A549 treated with RU486 at 1 μM for 4 hours (cell line): Measurements from ENCODE around the gene TUBD1. TPM values are rescaled to one million over a fixed set of nuclear protein-coding genes. Genes with fewer than 3 reads are reported as not detected.

Source experiments
- total RNA-seq: library from RNA; stranded (reverse); fragments of 200-300 nt; extraction: Qiagen RNA extraction; gene quantifications from 5 replicates; pipeline ENCODE4 v1.2.3, GENCODE V29; 2022; ENCODE audit warnings: low read depth

Gene TUBD1, protein sequence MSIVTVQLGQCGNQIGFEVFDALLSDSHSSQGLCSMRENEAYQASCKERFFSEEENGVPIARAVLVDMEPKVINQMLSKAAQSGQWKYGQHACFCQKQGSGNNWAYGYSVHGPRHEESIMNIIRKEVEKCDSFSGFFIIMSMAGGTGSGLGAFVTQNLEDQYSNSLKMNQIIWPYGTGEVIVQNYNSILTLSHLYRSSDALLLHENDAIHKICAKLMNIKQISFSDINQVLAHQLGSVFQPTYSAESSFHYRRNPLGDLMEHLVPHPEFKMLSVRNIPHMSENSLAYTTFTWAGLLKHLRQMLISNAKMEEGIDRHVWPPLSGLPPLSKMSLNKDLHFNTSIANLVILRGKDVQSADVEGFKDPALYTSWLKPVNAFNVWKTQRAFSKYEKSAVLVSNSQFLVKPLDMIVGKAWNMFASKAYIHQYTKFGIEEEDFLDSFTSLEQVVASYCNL
- total RNA-seq, result 10.9 to 17.6 TPM (median 13.7 TPM) in 5 replicates

DNA sequence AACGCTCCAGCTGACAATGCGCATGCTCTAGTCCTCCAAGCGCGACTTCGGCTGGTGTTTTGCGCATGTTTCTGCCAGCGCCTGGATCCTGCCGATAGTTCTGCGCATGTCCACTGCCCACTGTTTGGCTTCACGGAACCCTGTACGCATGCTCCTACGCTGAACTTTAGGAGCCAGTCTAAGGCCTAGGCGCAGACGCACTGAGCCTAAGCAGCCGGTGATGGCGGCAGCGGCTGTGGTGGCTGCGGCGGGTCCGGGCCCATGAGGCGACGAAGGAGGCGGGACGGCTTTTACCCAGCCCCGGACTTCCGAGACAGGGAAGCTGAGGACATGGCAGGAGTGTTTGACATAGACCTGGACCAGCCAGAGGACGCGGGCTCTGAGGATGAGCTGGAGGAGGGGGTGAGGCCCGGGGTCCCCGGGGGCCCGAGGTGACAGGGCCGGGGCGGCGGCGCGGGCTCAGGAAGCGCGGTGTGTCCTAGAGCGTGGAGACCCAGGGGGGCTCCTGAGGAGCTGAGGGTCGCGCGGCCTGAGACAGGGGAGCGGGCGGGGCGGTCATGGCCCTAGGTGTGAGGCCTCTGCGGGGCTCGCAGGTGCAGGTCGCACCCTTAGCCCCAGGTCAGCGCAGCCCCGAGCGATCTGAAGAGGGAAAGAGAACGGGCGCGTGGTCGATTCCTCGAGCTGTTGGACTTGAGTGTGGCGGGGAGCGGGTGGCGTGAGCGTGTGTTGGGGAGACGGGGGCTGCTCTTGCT, at the start of gene TUBD1, which contains the start of gene RPS6KB1:
Gene TUBD1, minus strand, starts transcription at position 20 of the 752 bp plus-strand sequence. CDS start 1,941 bp downstream, outside the sequence.
Gene RPS6KB1, plus strand, starts transcription at position 198 of the 752 bp plus-strand sequence. Its CDS starts 64 bp downstream, at position 262.

Other genes with a start within 250 kb of the TUBD1 start
- gene PTRH2, start 185.5 kb downstream of the TUBD1 start, total RNA-seq, result 107 to 131 TPM (median 121 TPM) in 5 replicates
- gene VMP1, start 185.3 kb downstream of the TUBD1 start, total RNA-seq, result 131 to 231 TPM (median 174 TPM) in 5 replicates
- gene RPS6KB1, start 178 bp upstream of the TUBD1 start, total RNA-seq, result 44.1 to 55.5 TPM (median 49.4 TPM) in 5 replicates
- gene RNFT1, start 71.8 kb upstream of the TUBD1 start, total RNA-seq, result 9.7 to 17.4 TPM (median 15.5 TPM) in 5 replicates
- 17.7 to 21.7 TPM (median 20.0 TPM) in 5 replicates for gene HEATR6, start 186.0 kb upstream of the TUBD1 start, total RNA-seq